ENCODE results near the gene C1orf226. TPM values are rescaled to one million over a fixed set of nuclear protein-coding genes. Genes with fewer than 3 reads are reported as not detected.

Gene C1orf226
- total RNA-seq, 1 donor from 2014 or later: not detected

DNA sequence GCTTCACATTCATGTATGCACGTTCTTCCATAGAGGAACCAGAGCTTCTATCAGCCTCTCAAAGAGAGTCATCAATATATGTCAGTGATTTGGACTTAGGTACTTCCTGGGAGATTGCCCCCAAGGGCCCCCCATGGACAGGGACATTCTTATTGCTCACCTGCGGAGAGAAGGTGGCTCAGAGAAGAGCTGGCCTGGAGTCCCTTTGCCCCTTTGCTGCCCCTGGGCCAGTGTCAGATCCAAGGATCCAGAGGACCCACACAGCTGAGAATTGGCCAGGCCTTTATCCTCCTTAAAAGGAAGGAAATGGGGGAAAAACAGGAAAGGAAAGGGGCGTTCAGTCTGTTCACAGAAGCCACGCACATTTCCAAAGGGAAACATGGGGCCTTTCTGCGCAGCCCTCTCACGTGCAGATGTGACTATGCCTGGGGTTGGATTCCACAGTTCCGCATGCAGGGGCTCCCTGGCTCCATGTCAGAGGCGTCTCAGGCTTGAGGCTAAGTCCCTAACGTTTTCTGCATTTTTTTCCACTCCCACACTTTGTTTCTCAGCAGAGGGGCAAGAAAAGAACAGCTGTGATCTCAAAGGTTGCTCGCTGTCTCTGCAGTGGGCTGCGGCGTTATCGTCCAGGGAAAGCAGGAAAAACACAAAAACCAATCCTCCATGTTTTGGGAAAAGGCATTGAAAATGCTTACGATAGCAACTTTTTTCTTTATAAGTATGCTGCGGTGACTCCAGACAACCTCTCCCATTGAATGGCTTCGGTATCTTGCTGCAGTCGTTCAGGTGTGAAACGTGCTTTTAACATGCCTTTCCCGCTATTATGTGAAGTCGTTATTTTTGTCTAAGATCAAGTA lies 5.9 kb downstream of the C1orf226 start:
- Mint-ChIP-seq H3K27ac (no peak overlapping the region), H3K4me3 (no peak overlapping the region), H3K36me3 (ENCODE audit: low read depth) (no peaks in the 10 kb centered on the region), H3K4me1 (peaks cover 8% of the 10 kb centered on the region), H3K27me3 (peaks cover 7% of the 10 kb centered on the region), H3K9me3 (no peaks in the 10 kb centered on the region)
- DNase-seq (no peak), ATAC-seq (ENCODE audit: low read depth) (no peak)
- TF ChIP-seq, protein P1, sequence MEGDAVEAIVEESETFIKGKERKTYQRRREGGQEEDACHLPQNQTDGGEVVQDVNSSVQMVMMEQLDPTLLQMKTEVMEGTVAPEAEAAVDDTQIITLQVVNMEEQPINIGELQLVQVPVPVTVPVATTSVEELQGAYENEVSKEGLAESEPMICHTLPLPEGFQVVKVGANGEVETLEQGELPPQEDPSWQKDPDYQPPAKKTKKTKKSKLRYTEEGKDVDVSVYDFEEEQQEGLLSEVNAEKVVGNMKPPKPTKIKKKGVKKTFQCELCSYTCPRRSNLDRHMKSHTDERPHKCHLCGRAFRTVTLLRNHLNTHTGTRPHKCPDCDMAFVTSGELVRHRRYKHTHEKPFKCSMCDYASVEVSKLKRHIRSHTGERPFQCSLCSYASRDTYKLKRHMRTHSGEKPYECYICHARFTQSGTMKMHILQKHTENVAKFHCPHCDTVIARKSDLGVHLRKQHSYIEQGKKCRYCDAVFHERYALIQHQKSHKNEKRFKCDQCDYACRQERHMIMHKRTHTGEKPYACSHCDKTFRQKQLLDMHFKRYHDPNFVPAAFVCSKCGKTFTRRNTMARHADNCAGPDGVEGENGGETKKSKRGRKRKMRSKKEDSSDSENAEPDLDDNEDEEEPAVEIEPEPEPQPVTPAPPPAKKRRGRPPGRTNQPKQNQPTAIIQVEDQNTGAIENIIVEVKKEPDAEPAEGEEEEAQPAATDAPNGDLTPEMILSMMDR (IDR thresholded peaks at IDR 0.05): no peak
- POLR2A ChIA-PET: no interaction called here
- intact Hi-C loops (cut with micrococcal nuclease): no loop called here
- CTCF ChIA-PET: no interaction called here

GRCh38 chr1:162388083-162388594 lies 6.6 kb downstream of the C1orf226 start:
- intact Hi-C loops (cut with micrococcal nuclease): no loop called here
- CTCF ChIA-PET: no interaction called here

DNA sequence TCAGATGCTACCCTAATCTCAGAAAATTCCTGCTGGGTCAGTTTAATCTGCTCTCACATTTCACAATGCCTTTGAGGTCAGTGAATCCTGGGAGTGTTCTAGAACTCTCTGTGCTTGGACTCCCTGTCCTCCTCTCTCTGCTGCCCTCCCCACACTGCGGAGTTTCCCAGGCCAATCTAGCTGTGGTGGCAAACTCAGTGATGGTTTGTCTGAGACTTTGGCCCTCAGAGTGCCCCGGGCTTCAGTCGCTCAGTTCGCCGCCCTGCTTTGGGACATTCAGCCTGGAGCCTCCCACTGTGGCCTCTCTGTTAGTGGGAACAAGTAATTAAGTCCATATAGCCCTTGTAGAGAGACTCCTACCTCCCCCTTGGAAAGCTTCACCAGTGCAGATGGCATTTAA lies 7.1 kb downstream of the C1orf226 start:
- intact Hi-C loops (cut with micrococcal nuclease): no loop called here
- TF ChIP-seq, protein P1 (IDR thresholded peaks at IDR 0.05): no peak
- H3K4me3 Mint-ChIP-seq: no peak overlapping the region
- H3K27me3 Mint-ChIP-seq: peaks cover 7% of the 10 kb centered on the region
- peaks cover 8% of the 10 kb centered on the region for H3K4me1 Mint-ChIP-seq
- ChIA-PET CTCF (no interaction called here), POLR2A (no interaction called here)
- H3K9me3 Mint-ChIP-seq: no peaks in the 10 kb centered on the region
- H3K27ac Mint-ChIP-seq: no peak overlapping the region
- H3K36me3 Mint-ChIP-seq (ENCODE audit: low read depth): no peaks in the 10 kb centered on the region
- ATAC-seq (ENCODE audit: low read depth) (no peak), DNase-seq (no peak)

More at GRCh38 chr1:162388083-162388594, 6.6 kb downstream of the C1orf226 start:
- DNase-seq (no peak), ATAC-seq (ENCODE audit: low read depth) (no peak)
- peaks cover 8% of the 10 kb centered on the region for H3K4me1 Mint-ChIP-seq
- no peaks in the 10 kb centered on the region for H3K36me3 Mint-ChIP-seq (ENCODE audit: low read depth)
- H3K9me3 Mint-ChIP-seq: no peaks in the 10 kb centered on the region
- TF ChIP-seq, protein P1 (IDR thresholded peaks at IDR 0.05): no peak
- POLR2A ChIA-PET: no interaction called here
- peaks cover 7% of the 10 kb centered on the region for H3K27me3 Mint-ChIP-seq
- H3K4me3 Mint-ChIP-seq: no peak overlapping the region
- no peak overlapping the region for H3K27ac Mint-ChIP-seq

DNA sequence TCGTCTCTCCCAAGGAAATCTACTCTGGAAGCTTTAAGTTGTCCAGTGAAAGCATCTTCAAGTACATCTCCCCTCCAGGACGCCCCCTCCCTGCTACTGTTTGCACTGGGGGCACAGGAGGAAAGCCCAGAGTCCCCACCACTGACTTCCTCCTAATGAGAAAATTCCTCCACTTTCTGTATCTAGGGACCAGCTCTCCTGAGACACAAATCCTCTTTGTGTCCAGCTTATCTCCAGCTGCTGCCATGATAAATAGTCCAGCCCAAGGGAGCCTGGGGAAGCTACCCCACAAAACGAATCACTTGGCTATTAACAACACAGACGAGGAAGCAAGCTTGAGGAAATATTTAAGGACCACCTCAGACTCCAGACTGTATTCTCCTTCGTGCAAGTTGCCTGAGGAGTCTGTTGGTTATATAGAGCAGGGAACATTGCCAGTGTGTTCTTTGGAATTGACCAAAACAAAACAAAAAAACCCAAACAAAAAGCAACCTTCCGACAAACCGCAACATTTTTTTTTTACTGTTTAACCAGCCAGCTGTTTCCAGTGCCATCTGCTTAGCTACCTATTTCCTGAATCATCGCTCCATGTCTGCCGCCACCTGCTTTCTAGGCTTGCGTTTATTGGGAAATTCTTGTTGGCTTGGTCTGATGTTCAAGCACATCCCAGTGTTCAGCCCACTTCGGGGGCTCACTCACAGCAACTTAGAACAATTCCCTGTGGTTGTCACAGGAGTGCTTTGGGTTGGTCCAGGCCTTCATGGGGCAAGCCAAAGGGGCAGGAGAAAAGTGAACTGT lies 7.7 kb downstream of the C1orf226 start:
- Mint-ChIP-seq H3K4me1 (peaks cover 8% of the 10 kb centered on the region), H3K9me3 (no peaks in the 10 kb centered on the region), H3K27me3 (peaks cover 7% of the 10 kb centered on the region), H3K36me3 (ENCODE audit: low read depth) (no peaks in the 10 kb centered on the region), H3K4me3 (no peak overlapping the region), H3K27ac (no peak overlapping the region)
- no peak for DNase-seq
- ATAC-seq (ENCODE audit: low read depth): no peak
- ChIA-PET CTCF (interaction anchor here (3.5 kb wide), 1 partner anchor 333 kb away, joined by 17 read pairs; no protein-coding TSS in a partner anchor), POLR2A (no interaction called here)
- intact Hi-C loops (cut with micrococcal nuclease): no loop called here
- TF ChIP-seq, protein P1 (IDR thresholded peaks at IDR 0.05): no peak

DNA sequence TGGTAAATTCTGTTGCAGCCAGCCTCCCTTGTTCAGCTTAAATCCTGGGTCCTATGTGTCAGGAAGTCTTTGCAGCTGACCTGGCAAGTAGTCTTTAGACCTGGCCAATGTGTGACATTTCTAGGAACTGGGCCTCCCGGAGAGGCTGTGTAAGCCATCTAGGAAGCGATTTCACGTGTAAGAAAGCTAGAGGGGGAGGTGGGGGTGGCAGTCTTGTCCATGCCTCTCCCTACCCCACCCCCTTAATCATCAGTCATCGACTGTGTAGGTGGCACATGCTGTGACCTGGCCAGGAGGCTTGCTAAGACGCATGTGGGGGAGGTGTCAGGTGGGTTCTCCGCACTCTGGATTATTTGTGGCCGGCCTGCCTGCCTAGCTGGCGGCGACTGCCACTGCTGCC lies 8.4 kb downstream of the C1orf226 start:
- POLR2A ChIA-PET: no interaction called here
- TF ChIP-seq, protein P1 (IDR thresholded peaks at IDR 0.05): no peak
- intact Hi-C loops (cut with micrococcal nuclease): loop anchor here (5.0 kb wide), 1 partner anchor 598 kb away; no protein-coding TSS in a partner anchor
- Mint-ChIP-seq H3K36me3 (ENCODE audit: low read depth) (no peaks in the 10 kb centered on the region), H3K4me3 (no peak overlapping the region), H3K27ac (no peak overlapping the region), H3K27me3 (peaks cover 7% of the 10 kb centered on the region), H3K4me1 (peaks cover 8% of the 10 kb centered on the region), H3K9me3 (no peaks in the 10 kb centered on the region)
- ATAC-seq (ENCODE audit: low read depth) (no peak), DNase-seq (no peak)
- CTCF ChIA-PET: interaction anchor here (3.5 kb wide), 1 partner anchor 334 kb away, joined by 17 read pairs; no protein-coding TSS in a partner anchor
